Uterus (tissue), 4 donors: ENCODE measurements around the gene LHX6. TPM values are rescaled to one million over a fixed set of nuclear protein-coding genes. Genes with fewer than 3 reads are reported as not detected.

ENCODE experiments used
- DNase-seq, 2 donors: peaks; one replicate each; pipeline ENCODE4 v3.0.0-alpha.2; 2019 to 2020
- H3K27ac ChIP-seq, 2 donors: fragments of 200-600 bp; sonication (generic); 1 replicate in 1 of 2; 2 replicates in 1 of 2; pipeline ENCODE4 v1.5.1; 2016 to 2018
- H3K27me3 ChIP-seq, 2 donors: fragments of 200-600 bp; sonication (generic); one replicate each; pipeline ENCODE4 v1.5.1; 2018 to 2019; ENCODE audit warnings: control low read depth in 1 of 2
- H3K36me3 ChIP-seq, 2 donors: fragments of 200-600 bp; sonication (generic); one replicate each; pipeline ENCODE4 v1.5.1; 2019; ENCODE audit warnings: control low read depth in 1 of 2
- H3K4me1 ChIP-seq, 2 donors: fragments of 200-600 bp; sonication (generic); one replicate each; pipeline ENCODE4 v1.5.1; 2018 to 2019; ENCODE audit warnings: control low read depth in 1 of 2
- H3K4me3 ChIP-seq, 2 donors: fragments of 200-600 bp; sonication (generic); 1 replicate in 1 of 2; 2 replicates in 1 of 2; pipeline ENCODE4 v1.5.1; 2018 to 2019; ENCODE audit warnings: mild to moderate bottlenecking in 1 of 2
- H3K9me3 ChIP-seq, 2 donors: fragments of 200-600 bp; sonication (generic); one replicate each; pipeline ENCODE4 v1.5.1; 2019; ENCODE audit warnings: control low read depth in 1 of 2
- CTCF ChIP-seq, 4 experiments: fragments of 200-600 bp in 2 of 4; fragments of 450-650 bp in 2 of 4; sonication (generic) in 2 of 4; IDR thresholded peaks; one replicate each; pipeline ENCODE4 v1.5.1; 2016 to 2019; ENCODE audit warnings: antibody characterized with exemption in 4 of 4, mild to moderate bottlenecking in 2 of 4, moderate library complexity in 1 of 4
- POLR2A ChIP-seq, 2 donors: fragments of 450-650 bp; IDR thresholded peaks; one replicate each; pipeline ENCODE4 v1.6.1; 2016; ENCODE audit warnings: antibody characterized with exemption in 2 of 2, mild to moderate bottlenecking in 1 of 2, moderate library complexity in 1 of 2
- intact Hi-C: fragments of 100-400 bp; cut with DNase I; formaldehyde crosslinking; loops from one replicate; pipeline ENCODE4 v1.15.1; 2023; ENCODE audit warnings: low total_unique reads
- total RNA-seq, 4 donors: library from RNA; depleted of rRNA in 3 of 4; stranded (reverse); fragments of >200 nt in 3 of 4; gene quantifications; one replicate each; pipeline versions ENCODE4 v1.1.0 to v1.2.4, GENCODE V29; 2014 to 2023
- donor health status: DM: yes; HTN: yes; CAD: no.

LHX6 gene
- total RNA-seq = 10 to 100 TPM in 2 of 4 donors, 1 to 10 TPM in 2; 3.1 to 20.2 (median 12.2) TPM

GRCh38 chr9:122228568-122229484 is at the start of gene LHX6:
LHX6 (minus strand) TSS chr9:122228957; CDS start chr9:122228740, 217 bp downstream.
- DNase-seq = no peak
- Histone ChIP-seq H3K4me1 (peaks cover 0 to 4% of the 10 kb centered on the region in 2 donors), H3K9me3 (no peaks in the 10 kb centered on the region), H3K27ac (peak within 1 kb of the TSS in 1 of 2 donors; percentile 32), H3K4me3 (peak within 1 kb of the TSS; percentile 18 to 38), H3K27me3 (peaks cover 8 to 38% of the 10 kb centered on the region in 2 donors), H3K36me3 (no peaks in the 10 kb centered on the region)
- intact Hi-C loops = no loop called here
- TF ChIP-seq CTCF (IDR thresholded peaks at IDR 0.05) (no peak), POLR2A (IDR thresholded peaks at IDR 0.05) (no peak)

GRCh38 chr9:122277285-122277897 is 48.6 kb upstream of the LHX6 start:
- TF ChIP-seq POLR2A (IDR thresholded peaks at IDR 0.05) (no peak), CTCF (IDR thresholded peaks at IDR 0.05) (no peak)

GRCh38 chr9:122276096-122276495 is 47.3 kb upstream of the LHX6 start:
- H3K36me3 ChIP-seq = no peaks in the 10 kb centered on the region
- no peak overlapping the region for H3K4me3 ChIP-seq
- TF ChIP-seq CTCF (IDR thresholded peaks at IDR 0.05) = no peak
- no peak for TF ChIP-seq POLR2A (IDR thresholded peaks at IDR 0.05)

More at GRCh38 chr9:122277285-122277897, 48.6 kb upstream of the LHX6 start:
- Histone ChIP-seq H3K4me1 (no peaks in the 10 kb centered on the region), H3K4me3 (no peak overlapping the region), H3K36me3 (no peaks in the 10 kb centered on the region), H3K9me3 (peaks cover 0 to 12% of the 10 kb centered on the region in 2 donors), H3K27ac (no peak overlapping the region), H3K27me3 (no peaks in the 10 kb centered on the region)
- no peak for DNase-seq
- intact Hi-C loops = no loop called here

GRCh38 chr9:122274055-122274454 is 45.3 kb upstream of the LHX6 start:
- TF ChIP-seq POLR2A (IDR thresholded peaks at IDR 0.05) (no peak), CTCF (IDR thresholded peaks at IDR 0.05) (no peak)
- no peak for DNase-seq
- Histone ChIP-seq H3K27ac (no peak overlapping the region), H3K27me3 (no peaks in the 10 kb centered on the region), H3K4me1 (no peaks in the 10 kb centered on the region), H3K4me3 (no peak overlapping the region), H3K36me3 (no peaks in the 10 kb centered on the region), H3K9me3 (peaks cover 0 to 12% of the 10 kb centered on the region in 2 donors)
- intact Hi-C loops = no loop called here

More at GRCh38 chr9:122276096-122276495, 47.3 kb upstream of the LHX6 start:
- no peaks in the 10 kb centered on the region for H3K27me3 ChIP-seq
- H3K27ac ChIP-seq = no peak overlapping the region
- intact Hi-C loops = no loop called here
- H3K4me1 ChIP-seq = no peaks in the 10 kb centered on the region
- peaks cover 0 to 12% of the 10 kb centered on the region in 2 donors for H3K9me3 ChIP-seq
- DNase-seq = no peak
